HG03432 (cell line): ENCODE measurements around the gene ARHGAP20.

ENCODE experiments used
- ATAC-seq: cut with Tn5 transposase; IDR thresholded peaks from one replicate; pipeline ENCODE4 v1.9.1; 2021; ENCODE audit warnings: mild to moderate bottlenecking, moderate library complexity; ENCODE audit not compliant: unreplicated experiment

ARHGAP20 gene

GRCh38 chr11:110613197-110613918, 98.9 kb downstream of the ARHGAP20 start:
- no peak for ATAC-seq

GRCh38 chr11:110606415-110606814, 105.8 kb downstream of the ARHGAP20 start:
- ATAC-seq, result no peak

- ATAC-seq, result no peak
Observed at GRCh38 chr11:110601936-110602335, 110.3 kb downstream of the ARHGAP20 start.

- no peak for ATAC-seq
Observed at GRCh38 chr11:110600322-110600721, 111.9 kb downstream of the ARHGAP20 start.

GRCh38 chr11:110599207-110599606, 113.0 kb downstream of the ARHGAP20 start:
- ATAC-seq, result no peak

GRCh38 chr11:110598725-110599124, 113.5 kb downstream of the ARHGAP20 start:
- no peak for ATAC-seq

- ATAC-seq, result no peak
Observed at GRCh38 chr11:110587972-110588371, 124.3 kb downstream of the ARHGAP20 start.

- no peak for ATAC-seq
Observed at GRCh38 chr11:110587129-110587528, 125.1 kb downstream of the ARHGAP20 start.

GRCh38 chr11:110584150-110584549, 128.1 kb downstream of the ARHGAP20 start:
- ATAC-seq, result no peak

GRCh38 chr11:110582728-110583432, 129.4 kb downstream of the ARHGAP20 start:
- no peak for ATAC-seq

GRCh38 chr11:110580571-110580970, 131.7 kb downstream of the ARHGAP20 start:
- no peak for ATAC-seq

GRCh38 chr11:110573411-110573810, 138.8 kb downstream of the ARHGAP20 start:
- no peak for ATAC-seq

GRCh38 chr11:110571081-110571720, 141.0 kb downstream of the ARHGAP20 start:
- no peak for ATAC-seq

- ATAC-seq, result no peak
Observed at GRCh38 chr11:110566577-110566976, 145.7 kb downstream of the ARHGAP20 start.

GRCh38 chr11:110565357-110566336, 146.6 kb downstream of the ARHGAP20 start:
- ATAC-seq, result no peak

GRCh38 chr11:110564676-110565356, 147.4 kb downstream of the ARHGAP20 start:
- ATAC-seq, result no peak

GRCh38 chr11:110544779-110545178, 167.5 kb downstream of the ARHGAP20 start:
- no peak for ATAC-seq

- no peak for ATAC-seq
Observed at GRCh38 chr11:110538154-110538553, 174.1 kb downstream of the ARHGAP20 start.

- no peak for ATAC-seq
Observed at GRCh38 chr11:110530900-110531741, 181.1 kb downstream of the ARHGAP20 start.
